ENCODE results near the gene KLK1.
A peak's percentile ranks its signal among the peaks of the same experiment; 100 is the strongest.

GRCh38 chr19:50794074-50794875 lies 29.3 kb downstream of the KLK1 start:
- TF ChIP-seq CTCF (IDR thresholded peaks at IDR 0.05) = no peak
- 0 out of 2 replicates have a peak, but pooled peaks have one; percentile 2 for TF ChIP-seq POLR2AphosphoS5 (IDR thresholded peaks at IDR 0.05; ENCODE audit: low read depth, low read length)
- TF ChIP-seq SIN3A (IDR thresholded peaks at IDR 0.05; ENCODE audit: borderline replicate concordance, insufficient read depth, low read depth, low read length) = no peak
- no peak for TF ChIP-seq REST (IDR thresholded peaks at IDR 0.05; ENCODE audit: insufficient read depth in 1 of 2, low read depth in 2 of 2, low read length in 1 of 2)
- TF ChIP-seq TCF7L2 (IDR thresholded peaks at IDR 0.05; ENCODE audit: low read depth, low read length) = no peak

All from Panc1 (cell line).